HCT116 (cell line): ENCODE measurements around the gene DPPA4. TPM values are rescaled to one million over a fixed set of nuclear protein-coding genes. Genes with fewer than 3 reads are reported as not detected.
"Not testable (repeated sequence)": the region's sequence is repeated elsewhere in the genome, so short reads cannot be mapped to it uniquely, and the experiment has no call there.

Experiments
- ATAC-seq: fragments of 200-7000 bp; cut with Tn5 transposase; 2 replicates; pipeline ENCODE4 v1.9.1; 2020; ENCODE audit warnings: mild to moderate bottlenecking, moderate library complexity
- BruUV-seq: library from RNA; stranded (reverse); fragments of 400-500 nt; replicated peaks from 2 replicates; lab custom pipeline; 2021; lab: Mats Ljungman, UMichigan
- CTCF ChIA-PET: fragments of 300-600 bp; sonication (Branson Sonifier 250); formaldehyde crosslinking; loops from one replicate; lab custom pipeline; 2021; ENCODE audit warnings: antibody characterized with exemption; lab: Charles Lee
- POLR2A ChIA-PET: fragments of 300-600, 350-600 bp; sonication (Branson Sonifier 250); formaldehyde crosslinking; loops from one replicate; lab custom pipeline; 2021; ENCODE audit warnings: antibody characterized with exemption; lab: Charles Lee
- RAD21 ChIA-PET, 2 experiments: fragments of 300-600 bp; sonication (Branson Sonifier 250); formaldehyde crosslinking; loops; one replicate each; lab custom pipeline; 2023; ENCODE audit warnings: low total read pairs in 2 of 2; ENCODE audit not compliant: uncharacterized antibody in 2 of 2, unreplicated experiment in 2 of 2, low non-redundant PET in 1 of 2; lab: Charles Lee
- DNase-seq: peaks from one replicate; pipeline ENCODE4 v3.0.0-alpha.2; 2010; ENCODE audit warnings: low read depth, low spot score
- H2AFZ ChIP-seq: fragments of 200-600 bp; shearing (Covaris generic), sonication (generic); 2 replicates; pipeline ENCODE4 v1.6.1; 2017; ENCODE audit warnings: low read depth, mixed run types, mixed read lengths, antibody characterized with exemption, low read length; ENCODE audit not compliant: poor library complexity, severe bottlenecking
- H3K27ac ChIP-seq: 2 replicates; pipeline ENCODE4 v1.5.1; 2012; ENCODE audit warnings: low read depth, low read length
- H3K27me3 ChIP-seq: fragments of 200-600 bp; sonication (generic); 2 replicates; pipeline ENCODE4 v1.6.1; 2016; ENCODE audit warnings: mixed run types, low read length, mixed read lengths; ENCODE audit not compliant: insufficient read depth
- H3K36me3 ChIP-seq, 2 experiments: fragments of 200-500 bp in 1 of 2; fragments of 200-600 bp in 1 of 2; sonication (Bioruptor generic) in 1 of 2; sonication (generic) in 1 of 2; 2 replicates each; pipeline versions ENCODE4 v1.5.1 to v1.6.1; 2014 to 2016; ENCODE audit warnings: low read length in 2 of 2, inconsistent platforms in 1 of 2, mixed read lengths in 1 of 2, mixed run types in 1 of 2; ENCODE audit not compliant: insufficient read depth in 2 of 2, control insufficient read depth in 1 of 2
- H3K4me1 ChIP-seq, 2 experiments: fragments of 200-600 bp in 1 of 2; sonication (generic) in 1 of 2; 2 replicates each; pipeline versions ENCODE4 v1.5.1 to v1.6.1; 2012 to 2017; ENCODE audit warnings: low read length in 2 of 2, inconsistent platforms in 1 of 2, mild to moderate bottlenecking in 1 of 2, mixed read lengths in 1 of 2, mixed run types in 1 of 2, moderate library complexity in 1 of 2; ENCODE audit not compliant: insufficient read depth in 2 of 2, control insufficient read depth in 1 of 2
- H3K4me2 ChIP-seq: fragments of 200-600 bp; sonication (generic); 2 replicates; pipeline ENCODE4 v1.6.1; 2017; ENCODE audit warnings: mixed run types, low read length, mixed read lengths
- H3K4me3 ChIP-seq, 2 experiments: fragments of 200-600 bp in 1 of 2; sonication (generic) in 1 of 2; replicated peaks in 1 of 2; 2 replicates each; pipeline ENCODE4 v1.5.1; 2011 to 2016; ENCODE audit warnings: low read length in 2 of 2, control low read depth in 1 of 2, low read depth in 1 of 2, mild to moderate bottlenecking in 1 of 2, mixed read lengths in 1 of 2, mixed run types in 1 of 2
- H3K79me2 ChIP-seq: fragments of 200-600 bp; sonication (generic); 2 replicates; pipeline ENCODE4 v1.6.1; 2017; ENCODE audit warnings: mild to moderate bottlenecking, mixed run types, low read length, moderate library complexity, mixed read lengths; ENCODE audit not compliant: insufficient read depth
- H3K9ac ChIP-seq: fragments of 200-600 bp; sonication (generic); 2 replicates; pipeline ENCODE4 v1.6.1; 2016; ENCODE audit warnings: low read length, mixed read lengths
- H3K9me2 ChIP-seq: fragments of 200-600 bp; sonication (generic), shearing (Covaris generic); 2 replicates; pipeline ENCODE4 v1.6.1; 2017; ENCODE audit warnings: mixed run types, mild to moderate bottlenecking, moderate library complexity; ENCODE audit not compliant: insufficient read depth
- H3K9me3 ChIP-seq, 2 experiments: fragments of 200-500 bp in 1 of 2; fragments of 200-600 bp in 1 of 2; sonication (Bioruptor generic) in 1 of 2; sonication (generic) in 1 of 2; 2 replicates each; pipeline ENCODE4 v1.6.1; 2014 to 2017; ENCODE audit warnings: low read length in 2 of 2, mixed read lengths in 2 of 2, inconsistent platforms in 1 of 2, low read depth in 1 of 2, mild to moderate bottlenecking in 1 of 2, mixed run types in 1 of 2, moderate library complexity in 1 of 2; ENCODE audit not compliant: control insufficient read depth in 1 of 2, insufficient read depth in 1 of 2
- H4K20me1 ChIP-seq: fragments of 200-600 bp; sonication (generic), shearing (Covaris generic); 2 replicates; pipeline ENCODE4 v1.6.1; 2017; ENCODE audit warnings: mixed run types, mild to moderate bottlenecking, moderate library complexity; ENCODE audit not compliant: insufficient read depth
- CEBPB ChIP-seq: IDR thresholded peaks from 2 replicates; pipeline ENCODE4 v1.6.1; 2012; ENCODE audit warnings: low read depth
- EGR1 ChIP-seq: IDR thresholded peaks from 2 replicates; pipeline ENCODE4 v1.6.1; 2012; ENCODE audit warnings: low read depth
- FOSL1 ChIP-seq: IDR thresholded peaks from 2 replicates; pipeline ENCODE4 v1.6.1; 2012; ENCODE audit warnings: low read depth
- JUND ChIP-seq: IDR thresholded peaks from 2 replicates; pipeline ENCODE4 v1.6.1; 2012
- MAX ChIP-seq: IDR thresholded peaks from 2 replicates; pipeline ENCODE4 v1.6.1; 2012
- POLR2A ChIP-seq: IDR thresholded peaks from 2 replicates; pipeline ENCODE4 v1.7.0; 2011; ENCODE audit warnings: borderline replicate concordance; ENCODE audit not compliant: insufficient read depth, insufficient read length; ENCODE audit errors: extremely low read depth
- SP1 ChIP-seq: IDR thresholded peaks from 2 replicates; pipeline ENCODE4 v1.6.1; 2012; ENCODE audit warnings: low read depth
- YY1 ChIP-seq: IDR thresholded peaks from 2 replicates; pipeline ENCODE4 v1.6.1; 2011; ENCODE audit warnings: low read length, low read depth, moderate library complexity, mild to moderate bottlenecking; ENCODE audit not compliant: insufficient replicate concordance; ENCODE audit errors: extremely low read depth
- ZBTB33 ChIP-seq: IDR thresholded peaks from 2 replicates; pipeline ENCODE4 v1.6.1; 2011; ENCODE audit warnings: mild to moderate bottlenecking, low read length, moderate library complexity; ENCODE audit not compliant: insufficient replicate concordance; ENCODE audit errors: extremely low read depth
- intact Hi-C: fragments of 100-400 bp; cut with micrococcal nuclease; formaldehyde crosslinking; loops from 2 replicates; pipeline ENCODE4 v1.10.0; 2022
- total RNA-seq: library from RNA; stranded (reverse); gene quantifications from one replicate; pipeline ENCODE4 v1.2.1, GENCODE V29; 2021; ENCODE audit not compliant: unreplicated experiment

DPPA4 gene
- total RNA-seq, 1 experiment from 2014 or later, result 0.27 TPM

DNA sequence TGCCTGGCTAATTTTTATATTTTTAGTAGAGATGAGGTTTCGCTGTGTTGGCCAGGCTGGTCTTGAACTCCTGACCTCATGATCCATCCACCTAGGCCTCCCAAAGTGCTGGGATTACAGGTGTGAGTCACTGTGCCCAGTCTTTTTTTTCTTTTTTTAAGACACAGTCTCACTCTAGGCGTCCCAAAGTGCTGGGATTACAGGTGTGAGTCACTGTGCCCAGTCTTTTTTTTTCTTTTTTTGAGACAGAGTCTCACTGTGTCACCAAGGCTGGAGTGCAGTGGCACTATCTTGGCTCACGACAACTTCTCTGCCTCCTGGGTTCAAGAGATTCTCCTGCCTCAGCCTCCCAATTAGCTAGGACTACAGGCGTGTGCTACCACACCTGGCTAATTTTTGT, 37.1 kb upstream of the DPPA4 start:
- DNase-seq (peak; percentile 26), ATAC-seq (peak; percentile 63)
- intact Hi-C loops, H3K27ac ChIP-seq, H4K20me1 ChIP-seq, H3K9me2 ChIP-seq, H3K27me3 ChIP-seq, H3K4me1 ChIP-seq, BruUV-seq, RAD21 ChIA-PET, H2AFZ ChIP-seq, POLR2A ChIA-PET, H3K9ac ChIP-seq, H3K36me3 ChIP-seq, H3K79me2 ChIP-seq, H3K4me2 ChIP-seq, H3K9me3 ChIP-seq, H3K4me3 ChIP-seq: not testable (repeated sequence)
- CTCF ChIA-PET, result interaction anchor here (0.6 kb wide), 1 partner anchor 20 kb away, joined by 3 read pairs; no protein-coding TSS in a partner anchor
- TF ChIP-seq JUND, result peak; percentile 40; the same call in 1 of the 2 replicates
- TF ChIP-seq FOSL1, result peak; percentile 43; the same call in 1 of the 2 replicates

GRCh38 chr3:109373933-109374332, 36.6 kb upstream of the DPPA4 start:
- RAD21 ChIA-PET, result no interaction called here
- Histone ChIP-seq H3K27ac (no peak overlapping the region), H3K9ac (no peak overlapping the region), H3K9me3 (no peaks in the 10 kb centered on the region), H3K79me2 (no peaks in the 10 kb centered on the region)
- no TSS peak for BruUV-seq
- TF ChIP-seq POLR2A, result no peak
- TF ChIP-seq FOSL1, result no peak
- TF ChIP-seq CEBPB, result no peak
- no peak for TF ChIP-seq EGR1
- TF ChIP-seq YY1, result no peak
- TF ChIP-seq ZBTB33, result no peak
- TF ChIP-seq SP1, result no peak
- TF ChIP-seq MAX, result no peak
- TF ChIP-seq, all 23 proteins: peak for 0
- Histone ChIP-seq H3K9me2 (no peaks in the 10 kb centered on the region), H3K4me1 (peaks cover 0 to 10% of the 10 kb centered on the region in 2 experiments; a peak in 1 of 4 replicates), H2AFZ (no peak overlapping the region), H3K36me3 (no peaks in the 10 kb centered on the region), H4K20me1 (no peaks in the 10 kb centered on the region), H3K27me3 (no peaks in the 10 kb centered on the region), H3K4me2 (no peak overlapping the region), H3K4me3 (no peak overlapping the region)
- DNase-seq (no peak), ATAC-seq (no peak)
- ChIA-PET CTCF (no interaction called here), POLR2A (no interaction called here)
- intact Hi-C loops, result no loop called here
